Dedifferentiated amniotic fluid mesenchymal stem cell (primary cell): ENCODE measurements around the gene WDR31.
"Not testable (repeated sequence)": the region's sequence is repeated elsewhere in the genome, so short reads cannot be mapped to it uniquely, and the experiment has no call there.

Experiments used
- DNase-seq: peaks from one replicate; pipeline ENCODE4 v3.0.0-alpha.2; 2016; ENCODE audit errors: extremely low spot score

WDR31 gene

DNA sequence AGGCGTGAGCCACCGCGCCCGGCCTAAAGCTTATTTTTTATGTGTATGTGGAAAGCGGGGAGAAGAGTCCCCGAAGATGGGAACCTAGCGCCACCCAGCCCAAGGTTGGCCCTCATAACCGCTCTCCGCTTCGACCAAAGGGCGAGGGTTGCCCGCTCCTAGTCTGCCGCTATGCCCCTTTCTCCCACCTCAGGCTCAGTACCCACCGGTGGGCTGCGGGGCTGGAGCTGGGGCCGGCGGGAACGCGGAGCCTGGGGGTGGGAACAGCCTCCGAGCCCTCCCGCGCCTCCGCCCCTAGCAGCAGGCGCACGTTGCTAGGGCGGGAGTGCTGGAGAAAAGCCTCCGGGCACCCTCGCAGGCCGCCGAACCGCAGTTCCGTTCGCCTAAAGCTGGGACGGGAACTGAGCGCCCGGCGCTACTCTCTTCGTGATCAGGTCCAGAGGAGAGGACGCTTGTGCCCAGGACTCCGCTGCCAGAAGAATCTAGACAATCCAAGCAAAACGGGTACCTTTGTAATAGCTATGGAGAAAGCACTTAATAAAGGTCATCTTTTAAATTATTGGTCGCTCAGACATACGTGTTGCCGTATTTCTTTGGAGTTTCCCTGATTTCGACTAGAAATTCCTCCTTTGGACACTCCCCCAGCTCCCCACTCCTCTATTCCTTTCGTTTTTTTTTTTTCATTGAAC lies at the start of gene WDR31:
Gene WDR31 (minus strand): TSS at position 265 of the 689 bp plus-strand sequence. CDS start 8,253 bp downstream, outside the sequence.
- peak; percentile 79 for DNase-seq

DNA sequence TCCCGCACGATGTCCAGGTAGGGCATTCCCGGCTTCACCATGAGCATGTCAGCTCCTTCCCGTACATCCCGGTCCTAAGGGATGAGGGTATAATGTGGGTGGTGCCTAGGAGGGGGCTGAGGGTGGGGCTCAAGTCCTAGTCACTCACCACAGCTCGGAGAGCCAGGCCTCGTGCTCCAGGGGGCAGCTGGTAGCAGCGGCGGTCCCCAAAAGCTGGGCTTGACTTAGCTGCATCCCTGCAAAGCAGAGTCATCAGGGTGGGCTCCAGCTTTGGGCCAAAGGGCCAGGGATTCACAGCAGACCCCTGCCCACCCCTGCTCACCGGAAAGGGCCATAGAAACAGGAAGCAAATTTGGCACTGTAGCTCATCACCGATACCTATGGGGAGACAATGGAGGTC lies 49.4 kb upstream of the WDR31 start:
- no peak for DNase-seq

DNA sequence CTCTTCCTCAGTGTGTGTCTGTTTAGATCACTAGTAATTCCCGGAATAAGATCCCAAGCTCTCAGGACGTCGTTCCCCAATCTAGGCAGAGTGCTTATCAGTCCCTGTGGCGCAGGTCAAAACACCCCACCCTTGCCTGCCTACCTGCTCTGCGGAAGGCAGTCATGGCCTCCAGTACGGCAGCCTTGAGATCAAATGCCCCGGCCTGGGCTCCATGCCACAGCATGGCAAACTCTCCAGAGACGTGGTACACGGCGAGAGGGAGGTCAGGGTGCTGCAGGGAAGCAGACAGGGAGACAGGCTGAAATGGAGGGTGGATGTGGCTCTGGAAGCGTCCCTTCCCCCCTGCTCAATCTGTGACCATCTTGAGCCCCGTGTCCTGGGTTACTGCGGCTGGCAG lies 48.8 kb upstream of the WDR31 start:
- no peak for DNase-seq

DNA sequence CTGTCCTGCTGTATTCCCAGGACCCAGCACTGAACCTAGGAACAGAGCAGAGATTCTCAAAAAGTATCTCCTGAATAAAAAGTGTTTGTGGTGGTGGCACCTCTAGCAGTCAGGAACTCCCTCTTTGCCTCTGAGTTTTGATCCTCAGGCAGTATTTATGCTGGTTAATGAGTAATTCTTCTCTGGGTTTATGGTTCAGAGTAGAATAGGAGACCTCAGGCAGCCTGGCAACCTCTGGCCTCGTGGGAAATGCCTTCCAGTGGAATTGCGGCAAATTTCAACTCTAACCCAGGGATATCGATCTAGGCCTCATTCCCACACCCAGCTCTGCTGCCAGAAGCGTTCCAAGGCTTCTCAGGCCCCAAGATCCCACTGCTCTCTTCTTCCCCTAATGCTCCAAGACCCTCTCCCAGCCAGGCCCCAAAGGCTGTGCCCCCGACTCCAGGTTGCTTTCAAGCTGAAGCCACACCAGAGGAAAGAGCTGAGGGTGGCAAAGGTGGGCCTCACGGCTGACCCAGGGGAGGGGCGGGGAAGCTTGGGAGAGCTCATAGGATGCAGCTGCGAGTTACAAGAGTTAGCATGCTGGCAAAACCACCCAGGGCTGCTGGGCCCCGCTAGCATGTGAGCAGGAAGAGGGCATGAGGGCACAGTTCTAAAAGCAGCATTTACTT lies 47.6 kb upstream of the WDR31 start:
- DNase-seq = no peak

DNA sequence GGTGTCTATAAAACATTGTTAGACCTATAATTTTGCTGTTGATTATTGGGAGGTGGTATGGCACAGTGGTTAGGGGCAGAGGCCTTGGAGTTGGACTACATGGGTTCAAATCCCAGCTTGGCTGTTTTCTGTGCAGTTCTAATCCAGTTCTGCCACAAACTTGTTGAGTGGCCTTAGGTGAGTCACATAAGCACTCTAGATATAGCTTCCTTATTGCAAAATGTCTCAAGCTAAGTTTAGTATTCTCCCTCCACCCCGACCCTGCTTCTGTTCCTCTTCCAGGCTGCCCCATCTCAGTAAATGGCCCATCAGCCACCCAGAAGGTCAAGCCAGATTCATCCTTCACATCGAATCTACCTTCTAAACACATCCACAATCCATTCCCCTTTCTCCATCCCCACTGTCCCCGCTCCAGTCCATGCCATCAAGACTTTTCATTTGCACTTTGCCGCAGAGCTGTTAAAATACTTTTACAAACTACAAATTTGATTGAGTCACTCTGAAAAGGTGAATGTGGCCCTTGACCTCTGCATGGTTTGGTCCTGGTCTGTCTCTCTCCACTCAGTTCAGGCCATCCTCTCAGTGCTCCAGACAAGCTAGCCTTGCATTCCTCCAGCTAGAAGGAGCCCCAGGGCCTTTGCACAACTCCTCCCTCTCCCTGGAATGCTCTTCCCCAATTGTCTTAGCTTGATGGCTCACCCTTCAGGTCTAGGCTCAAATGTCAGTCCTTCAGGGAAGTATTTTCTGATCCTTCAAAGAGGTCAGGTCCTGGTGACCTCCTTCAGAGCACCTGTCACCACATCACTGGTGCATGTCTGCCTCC lies 46.7 kb upstream of the WDR31 start:
- DNase-seq = no peak

DNA sequence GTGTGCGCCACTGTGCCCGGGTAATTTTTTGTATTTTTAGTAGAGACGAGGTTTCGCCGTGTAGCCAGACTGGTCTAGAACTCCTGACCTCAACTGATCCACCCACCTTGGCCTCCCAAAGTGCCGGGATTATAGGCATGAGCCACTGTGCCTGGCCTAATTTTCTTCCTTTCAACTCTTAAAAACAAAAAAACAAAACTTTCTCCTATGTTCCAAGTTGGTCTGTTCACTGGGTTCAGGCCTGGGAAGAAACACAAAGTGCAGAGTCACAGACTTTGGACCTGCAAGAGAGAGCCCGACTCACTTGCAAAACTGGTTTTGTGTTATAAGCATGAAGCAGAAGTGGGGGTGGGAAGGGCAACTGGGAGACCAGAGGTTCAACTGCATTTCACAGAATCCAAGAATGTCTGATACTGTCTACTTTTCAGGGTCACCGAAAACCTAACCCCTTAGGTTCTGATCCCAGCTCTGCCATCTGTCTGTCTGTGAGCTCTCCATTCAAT lies 41.9 kb upstream of the WDR31 start:
- no peak for DNase-seq

DNA sequence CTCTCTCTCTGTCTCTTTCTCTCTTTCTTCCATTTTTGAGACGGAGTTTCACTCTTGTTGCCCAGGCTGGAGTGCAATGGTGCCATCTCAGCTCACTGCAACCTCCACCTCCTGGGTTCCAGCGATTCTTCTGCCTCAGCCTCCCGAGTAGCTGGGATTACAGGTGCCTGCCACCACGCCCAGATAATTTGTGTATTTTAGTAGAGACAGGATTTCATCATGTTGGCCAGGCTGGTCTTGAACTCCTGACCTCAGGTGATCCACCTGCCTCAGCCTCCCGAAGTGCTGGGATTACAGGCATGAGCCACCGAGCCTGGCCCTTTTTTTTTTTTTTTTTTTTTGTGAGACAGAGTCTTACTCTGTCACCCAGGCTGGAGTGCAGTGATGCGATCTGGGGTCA lies 41.4 kb upstream of the WDR31 start:
- DNase-seq = not testable (repeated sequence)

DNA sequence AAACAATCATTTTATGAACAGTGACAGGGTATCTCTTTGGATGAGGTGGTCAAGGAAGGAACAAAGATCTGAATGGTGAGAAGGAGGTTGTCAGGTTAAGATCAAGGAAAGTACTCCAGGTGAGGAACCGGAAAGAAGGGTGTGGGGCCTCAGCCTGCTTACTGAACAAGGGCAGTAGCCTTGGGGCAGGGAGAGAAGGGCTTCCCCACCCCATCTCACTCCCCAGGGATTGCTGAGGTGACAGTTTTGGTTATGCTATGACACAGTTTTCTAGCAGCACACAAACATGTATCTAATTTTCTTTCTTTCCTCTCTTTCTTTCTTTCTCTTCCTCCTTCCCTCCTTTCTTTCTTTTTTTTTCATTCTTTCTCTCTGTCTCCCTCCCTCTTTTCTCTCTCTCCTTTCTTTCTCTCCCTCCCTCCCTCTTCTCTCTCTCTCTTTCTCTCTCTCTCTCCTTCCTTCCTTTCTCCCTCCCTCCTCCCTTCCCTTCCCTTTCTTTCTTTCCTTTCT lies 40.8 kb upstream of the WDR31 start:
- no peak for DNase-seq

DNA sequence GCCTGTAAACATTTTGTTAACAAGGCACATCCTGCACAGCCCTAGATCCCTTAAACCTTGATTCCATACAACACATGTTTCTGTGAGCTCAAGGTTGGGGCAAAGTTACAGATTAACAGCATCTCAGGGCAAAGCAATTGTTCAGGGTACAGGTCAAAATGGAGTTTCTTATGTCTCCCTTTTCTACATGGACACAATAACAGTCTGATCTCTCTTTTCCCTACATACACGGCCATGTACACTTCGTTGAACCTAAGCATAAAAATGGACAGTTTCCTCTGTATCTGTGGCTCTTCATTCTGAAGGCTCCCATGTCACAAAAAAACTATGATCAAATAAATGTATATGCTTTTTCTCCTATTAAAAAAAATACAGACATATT lies 39.7 kb upstream of the WDR31 start:
- DNase-seq = not testable (repeated sequence)

DNA sequence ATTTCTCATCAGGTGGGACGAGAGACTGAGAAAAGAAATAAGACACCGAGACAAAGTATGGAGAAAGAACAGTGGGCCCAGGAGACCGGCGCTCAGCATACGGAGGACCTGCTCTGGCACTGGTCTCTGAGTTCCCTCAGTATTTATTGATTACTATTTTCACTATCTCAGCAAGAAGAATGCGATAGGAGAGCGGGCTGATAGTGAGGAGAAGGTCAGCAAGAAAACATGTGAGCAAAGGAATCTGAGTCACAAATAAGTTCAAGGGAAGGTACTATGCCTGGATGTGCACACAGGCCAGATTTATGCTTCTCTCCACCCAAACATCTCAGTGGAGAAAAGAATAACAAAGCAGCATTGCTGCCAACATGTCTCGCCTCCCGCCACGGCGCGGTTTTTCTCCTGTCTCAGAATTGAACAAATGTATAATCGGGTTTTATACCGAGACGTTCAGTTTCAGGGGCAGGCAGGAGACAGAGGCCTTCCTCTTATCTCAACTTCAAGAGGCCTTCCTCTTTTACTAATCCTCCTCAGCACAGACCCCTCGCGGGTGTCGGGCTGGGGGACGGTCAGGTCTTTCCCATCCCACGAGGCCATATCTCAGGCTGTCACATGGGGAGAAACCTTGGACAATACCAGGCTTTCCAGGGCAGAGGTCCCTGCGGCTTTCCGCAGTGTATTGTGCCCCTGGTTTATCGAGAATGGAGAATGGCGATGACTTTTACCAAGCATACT lies 39.2 kb upstream of the WDR31 start:
- not testable (repeated sequence) for DNase-seq

DNA sequence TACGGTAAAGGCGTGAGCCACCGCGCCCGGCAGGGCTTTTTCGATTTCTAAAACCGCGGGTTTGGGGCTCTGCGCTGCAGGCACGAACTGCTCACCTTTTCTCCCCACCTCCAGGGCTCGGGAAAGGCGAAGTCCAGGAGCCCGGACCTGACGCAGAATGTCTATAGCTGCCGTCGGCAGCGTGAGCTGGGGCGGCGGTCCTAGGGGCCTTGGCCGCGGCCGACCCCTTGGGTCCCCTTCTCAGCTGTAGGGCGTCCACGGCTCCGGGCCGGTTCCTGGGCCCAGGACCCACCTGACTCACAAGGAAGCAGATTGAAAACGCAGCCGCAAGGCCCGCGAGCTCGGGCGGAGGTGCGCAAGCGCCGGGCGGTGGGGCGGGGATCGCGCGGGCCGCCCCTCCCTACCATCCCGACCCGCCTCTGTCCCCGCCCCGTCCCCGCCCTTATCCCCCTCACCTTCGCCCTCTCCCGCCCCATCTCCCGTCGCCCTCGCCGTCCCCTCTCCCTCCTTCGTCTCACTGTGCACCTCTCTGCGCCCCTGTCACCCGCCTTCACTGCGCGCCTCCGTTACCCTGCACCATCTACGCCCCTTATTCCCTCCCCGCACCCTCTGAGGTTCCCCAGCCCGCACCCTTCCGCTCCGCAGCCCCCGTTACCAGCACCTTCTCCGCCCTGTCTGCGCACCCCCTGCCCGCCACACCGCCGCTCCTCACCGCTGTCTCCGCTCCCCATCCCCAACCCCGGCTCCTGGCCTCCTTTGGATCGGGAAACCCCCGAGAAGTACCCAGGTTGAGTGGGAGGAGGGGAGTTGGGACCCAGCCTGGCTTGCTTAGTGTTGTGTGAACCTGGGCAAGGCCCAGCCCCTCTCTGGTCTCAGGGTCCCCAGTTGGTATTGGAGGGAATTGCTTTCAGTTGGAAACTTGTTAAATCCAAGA lies 36.8 kb upstream of the WDR31 start, which contains the start of gene HDHD3:
Gene HDHD3 (minus strand): TSS at position 353 of the 934 bp plus-strand sequence. CDS start 2,632 bp downstream, outside the sequence.
- peak; percentile 37 for DNase-seq

DNA sequence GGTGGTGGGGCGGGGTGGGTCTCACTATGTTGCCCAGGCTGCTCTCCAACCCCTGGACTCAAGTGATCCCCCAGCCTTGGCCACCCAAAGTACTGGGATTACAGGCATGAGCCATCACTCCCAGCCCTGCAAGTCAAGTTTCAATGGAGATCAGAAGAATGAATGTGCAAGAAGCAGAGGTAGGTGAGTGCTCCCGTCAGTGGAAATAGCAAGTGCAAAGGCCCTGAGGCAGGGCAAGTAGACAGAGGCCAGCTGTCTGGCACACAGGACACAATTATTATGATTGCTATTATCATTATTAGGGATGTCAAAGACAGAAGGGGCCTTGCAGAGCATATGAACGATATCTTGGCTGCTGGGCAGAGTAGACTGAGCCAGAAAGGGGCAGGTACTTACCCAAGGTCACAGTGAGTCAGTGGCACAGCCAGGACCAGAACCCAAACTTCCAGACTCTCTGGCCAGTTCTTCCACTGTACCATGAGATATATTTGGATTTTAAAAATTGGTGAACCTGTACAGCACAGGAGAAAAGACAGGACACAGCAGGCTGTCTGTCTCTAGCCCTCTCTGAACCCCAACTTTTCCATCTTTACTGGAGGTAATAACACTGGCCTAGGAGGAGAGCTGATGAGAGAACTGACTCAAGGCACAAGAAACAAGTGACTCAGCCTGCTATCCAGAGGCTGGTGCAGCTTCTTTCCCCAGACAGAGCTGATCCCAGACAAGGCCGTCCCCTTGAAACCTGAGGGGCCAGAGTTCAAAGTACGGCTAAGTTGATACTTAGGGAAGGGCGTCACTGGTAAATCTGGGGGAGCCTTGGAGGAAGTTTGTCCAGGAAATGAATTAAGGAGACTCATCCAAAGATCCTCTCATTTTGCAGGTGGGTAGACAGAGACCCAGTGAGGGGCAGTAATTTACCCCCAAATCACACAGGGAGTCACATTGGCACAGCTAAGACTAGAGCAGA lies 35.3 kb upstream of the WDR31 start:
- DNase-seq = no peak

DNA sequence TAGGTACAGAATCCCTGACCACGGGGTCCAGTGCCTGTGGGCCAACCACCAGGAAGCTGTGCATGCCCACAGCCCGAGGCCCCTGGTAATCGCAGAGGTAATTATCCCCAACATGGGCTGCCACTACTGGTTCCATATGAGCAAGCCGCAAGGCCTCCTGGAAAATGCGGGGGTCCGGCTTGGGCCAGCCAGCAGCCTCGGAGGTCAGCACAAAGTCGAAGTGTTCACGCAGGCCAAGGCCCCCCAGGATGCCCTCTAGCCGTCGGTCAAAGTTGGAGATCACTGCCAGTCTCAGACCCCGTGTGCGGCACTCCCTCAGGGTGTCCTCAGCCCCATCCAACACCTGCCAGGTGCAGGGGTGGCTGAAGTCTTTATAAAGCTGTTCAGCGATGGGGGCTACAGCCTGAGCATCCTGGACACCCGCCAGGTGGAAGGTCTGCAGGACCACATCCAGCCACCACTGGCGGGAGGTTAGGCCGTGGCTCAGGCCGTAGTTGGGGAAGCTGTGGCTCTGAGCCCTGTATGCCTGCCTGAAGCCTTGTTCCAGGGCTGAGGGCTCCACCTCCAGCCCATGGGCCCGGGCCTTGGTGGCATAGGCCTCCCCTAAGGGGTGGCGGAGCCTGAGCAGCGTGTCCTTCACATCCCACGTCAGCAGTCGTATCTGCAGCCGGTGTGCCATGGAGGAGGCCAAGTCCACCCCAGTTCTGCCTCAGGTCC lies 33.8 kb upstream of the WDR31 start:
- no peak for DNase-seq

DNA sequence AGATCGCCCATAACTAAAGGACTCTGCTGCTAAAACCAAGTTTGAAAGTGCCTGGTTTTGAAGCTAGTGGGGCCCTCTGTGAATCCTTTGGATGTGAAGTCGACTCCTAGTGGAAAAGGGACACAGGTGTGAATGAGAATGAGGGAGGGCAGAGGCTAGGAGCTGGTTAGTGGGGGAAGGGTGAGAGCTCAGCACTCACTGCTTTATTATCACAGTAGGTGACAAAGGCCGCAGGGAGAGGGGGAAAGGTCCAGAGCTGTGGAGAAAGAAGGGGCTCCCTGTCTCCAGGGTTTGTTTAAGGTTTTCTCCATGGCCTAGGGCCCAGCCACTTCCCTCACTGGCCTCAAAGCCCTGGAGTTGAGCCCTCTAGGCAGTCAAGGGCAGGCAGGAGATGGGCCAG lies 33.2 kb upstream of the WDR31 start:
- no peak for DNase-seq

DNA sequence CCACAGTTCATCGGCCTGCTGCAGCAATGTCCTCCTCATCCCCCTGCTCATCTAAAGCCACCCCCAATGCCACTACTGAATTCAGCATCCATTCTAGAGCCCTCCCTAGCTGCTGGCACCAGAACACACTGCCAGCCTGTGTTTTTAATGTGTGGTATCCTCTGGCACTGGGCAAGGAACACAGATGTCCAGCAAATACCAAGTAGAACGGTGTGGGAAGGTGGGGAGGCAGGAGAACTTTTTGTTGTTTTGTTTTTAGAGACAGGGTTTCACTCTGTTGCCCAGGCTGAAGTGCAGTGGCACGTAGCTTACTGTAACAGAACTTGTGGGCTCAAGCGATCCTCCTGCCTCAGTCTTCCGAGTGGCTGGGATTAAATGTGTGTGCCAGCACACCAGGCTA lies 32.0 kb upstream of the WDR31 start:
- DNase-seq = no peak

DNA sequence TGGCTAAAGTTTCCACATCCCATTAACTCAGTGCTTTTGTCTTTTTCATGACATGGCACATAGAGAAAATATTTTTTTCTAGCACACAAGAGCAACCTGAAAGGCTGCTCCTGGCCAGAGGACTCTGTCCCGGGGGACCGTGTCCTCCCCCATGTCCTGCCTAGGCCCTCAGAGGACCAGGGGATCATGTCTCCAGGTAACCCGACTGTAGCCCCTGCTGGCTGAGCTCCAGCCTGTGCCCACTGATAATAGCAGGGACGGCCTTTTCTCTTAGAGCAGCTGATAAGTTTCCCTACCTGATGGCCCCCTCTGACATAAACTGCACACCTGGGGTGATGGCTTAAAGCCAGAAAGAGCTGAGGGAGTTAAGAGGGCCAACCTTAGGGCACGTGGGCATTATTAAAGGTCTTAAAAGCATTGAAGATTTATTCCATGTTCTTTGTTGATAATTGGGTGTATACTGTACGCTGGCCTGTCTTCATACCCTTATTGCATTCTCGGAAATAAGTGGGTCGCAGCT lies 30.8 kb upstream of the WDR31 start:
- no peak for DNase-seq

DNA sequence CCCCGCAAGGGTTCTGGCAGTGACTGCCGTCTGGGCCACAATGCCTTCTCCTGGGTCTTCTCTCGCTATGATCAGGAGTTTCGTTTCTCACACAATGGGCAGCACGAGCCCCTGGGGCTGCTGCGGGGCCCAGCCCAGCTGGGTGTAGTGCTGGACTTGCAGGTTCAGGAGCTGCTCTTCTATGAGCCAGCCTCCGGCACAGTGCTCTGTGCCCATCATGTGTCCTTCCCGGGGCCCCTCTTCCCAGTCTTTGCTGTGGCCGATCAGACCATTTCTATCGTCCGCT lies 29.7 kb upstream of the WDR31 start:
- DNase-seq = no peak
